B cell (primary cell): ENCODE data around the gene LMO1.

Experiments used
- EZH2 ChIP-seq: IDR thresholded peaks from 2 replicates; pipeline ENCODE4 v1.6.1; 2012; ENCODE audit warnings: borderline replicate concordance, low read depth, mild to moderate bottlenecking, moderate library complexity, low read length; ENCODE audit not compliant: insufficient read depth, poor library complexity, severe bottlenecking
- TF ChIP-seq, protein P1 (sequence below): fragments of 200-600 bp; IDR thresholded peaks from one replicate; pipeline ENCODE4 v1.8.0; 2022; ENCODE audit warnings: antibody characterized with exemption, mild to moderate bottlenecking

- TF ChIP-seq, protein P1, sequence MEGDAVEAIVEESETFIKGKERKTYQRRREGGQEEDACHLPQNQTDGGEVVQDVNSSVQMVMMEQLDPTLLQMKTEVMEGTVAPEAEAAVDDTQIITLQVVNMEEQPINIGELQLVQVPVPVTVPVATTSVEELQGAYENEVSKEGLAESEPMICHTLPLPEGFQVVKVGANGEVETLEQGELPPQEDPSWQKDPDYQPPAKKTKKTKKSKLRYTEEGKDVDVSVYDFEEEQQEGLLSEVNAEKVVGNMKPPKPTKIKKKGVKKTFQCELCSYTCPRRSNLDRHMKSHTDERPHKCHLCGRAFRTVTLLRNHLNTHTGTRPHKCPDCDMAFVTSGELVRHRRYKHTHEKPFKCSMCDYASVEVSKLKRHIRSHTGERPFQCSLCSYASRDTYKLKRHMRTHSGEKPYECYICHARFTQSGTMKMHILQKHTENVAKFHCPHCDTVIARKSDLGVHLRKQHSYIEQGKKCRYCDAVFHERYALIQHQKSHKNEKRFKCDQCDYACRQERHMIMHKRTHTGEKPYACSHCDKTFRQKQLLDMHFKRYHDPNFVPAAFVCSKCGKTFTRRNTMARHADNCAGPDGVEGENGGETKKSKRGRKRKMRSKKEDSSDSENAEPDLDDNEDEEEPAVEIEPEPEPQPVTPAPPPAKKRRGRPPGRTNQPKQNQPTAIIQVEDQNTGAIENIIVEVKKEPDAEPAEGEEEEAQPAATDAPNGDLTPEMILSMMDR = no peak
- TF ChIP-seq EZH2 = no peak
Measured at GRCh38 chr11:8204596-8204995, 59.1 kb downstream of the LMO1 start.
